Hepatocyte (in vitro differentiated cells): ENCODE results near the gene SYNE2. TPM values are rescaled to one million over a fixed set of nuclear protein-coding genes. Genes with fewer than 3 reads are reported as not detected.

Experiments used
- DNase-seq: peaks from one replicate; pipeline ENCODE4 v3.0.0-alpha.2; 2016; ENCODE audit warnings: low spot score
- H2AFZ ChIP-seq: fragments of 200-600 bp; sonication (generic); 2 replicates; pipeline ENCODE4 v1.6.0; 2016; ENCODE audit warnings: antibody characterized with exemption, mild to moderate bottlenecking
- H3K27ac ChIP-seq: fragments of 200-600 bp; sonication (generic); 2 replicates; pipeline ENCODE4 v1.5.1; 2016; ENCODE audit warnings: mild to moderate bottlenecking
- H3K27me3 ChIP-seq: fragments of 200-600 bp; sonication (generic); 2 replicates; pipeline ENCODE4 v1.6.1; 2016
- H3K36me3 ChIP-seq: fragments of 200-600 bp; sonication (generic); replicated peaks from 2 replicates; pipeline ENCODE4 v1.5.1; 2016; ENCODE audit warnings: low read depth; ENCODE audit not compliant: insufficient read depth
- H3K4me1 ChIP-seq: fragments of 200-600 bp; sonication (generic); 2 replicates; pipeline ENCODE4 v1.5.1; 2016; ENCODE audit warnings: mild to moderate bottlenecking, moderate library complexity; ENCODE audit not compliant: insufficient read depth
- H3K4me2 ChIP-seq: fragments of 200-600 bp; sonication (generic); 2 replicates; pipeline ENCODE4 v1.6.0; 2016
- H3K4me3 ChIP-seq: fragments of 200-600 bp; sonication (generic); 2 replicates; pipeline ENCODE4 v1.5.1; 2016; ENCODE audit warnings: mild to moderate bottlenecking
- H3K79me2 ChIP-seq: fragments of 200-600 bp; sonication (generic); 2 replicates; pipeline ENCODE4 v1.6.0; 2017; ENCODE audit warnings: mild to moderate bottlenecking
- H3K9me2 ChIP-seq: fragments of 200-600 bp; sonication (generic); replicated peaks from 2 replicates; pipeline ENCODE4 v1.6.0; 2017; ENCODE audit warnings: mild to moderate bottlenecking; ENCODE audit not compliant: insufficient read depth
- H3K9me3 ChIP-seq: fragments of 200-600 bp; sonication (generic); 2 replicates; pipeline ENCODE4 v1.5.1; 2016; ENCODE audit warnings: low read depth, mild to moderate bottlenecking
- H4K20me1 ChIP-seq: fragments of 200-600 bp; sonication (generic); 2 replicates; pipeline ENCODE4 v1.6.0; 2016; ENCODE audit warnings: mild to moderate bottlenecking; ENCODE audit not compliant: insufficient read depth, poor library complexity, severe bottlenecking
- EZH2 ChIP-seq: fragments of 200-600 bp; sonication (generic); IDR thresholded peaks from 2 replicates; pipeline ENCODE4 v1.6.1; 2016; ENCODE audit warnings: antibody characterized with exemption, mild to moderate bottlenecking, borderline replicate concordance
- EZH2phosphoT487 ChIP-seq: fragments of 200-600 bp; sonication (generic); IDR thresholded peaks from one replicate; pipeline ENCODE4 v1.6.1; 2018; ENCODE audit warnings: antibody characterized with exemption, mild to moderate bottlenecking, low read depth, moderate library complexity; ENCODE audit not compliant: unreplicated experiment, severe bottlenecking
- WGBS: methylation state at CpG from one replicate; pipeline ENCODE4 v1.1.6; 2016; ENCODE audit warnings: low lambda C conversion rate; ENCODE audit errors: missing lambda C conversion rate; 5-methylcytosine and 5-hydroxymethylcytosine counted together
- microRNA counts: library from miRNA; unstranded; fragments of <30 nt; microRNA quantifications from one replicate; lab custom pipeline; 2017
- microRNA-seq: library from miRNA; unstranded; fragments of <30 nt; microRNA quantifications from one replicate; pipeline ENCODE4, GENCODE V29; 2017
- polyA plus RNA-seq: library from polyadenylated mRNA; unstranded; fragments of >200 nt; fragmentation: Nextera tagmentation; extraction: Ambion mirVana; gene quantifications from 2 replicates; pipeline ENCODE4 v1.2.1, GENCODE V29; 2016
- small RNA-seq: library from RNA; depleted of rRNA; stranded (forward); fragments of <200 nt; gene quantifications from one replicate; pipeline ENCODE3, GENCODE V24; 2014
- total RNA-seq: library from RNA; depleted of rRNA; stranded (reverse); fragments of >200 nt; gene quantifications from 2 replicates; pipeline ENCODE4 v1.2.3, GENCODE V29; 2014
- TF ChIP-seq, protein P1 (sequence below): fragments of 200-600 bp; sonication (generic); IDR thresholded peaks from 2 replicates; pipeline ENCODE4 v1.5.1; 2016; ENCODE audit warnings: antibody characterized with exemption, mild to moderate bottlenecking; ENCODE audit not compliant: poor library complexity

The SYNE2 gene
- total and polyA plus RNA-seq, 2 experiments from 2014 or later = 21.0 to 58.6 TPM

DNA sequence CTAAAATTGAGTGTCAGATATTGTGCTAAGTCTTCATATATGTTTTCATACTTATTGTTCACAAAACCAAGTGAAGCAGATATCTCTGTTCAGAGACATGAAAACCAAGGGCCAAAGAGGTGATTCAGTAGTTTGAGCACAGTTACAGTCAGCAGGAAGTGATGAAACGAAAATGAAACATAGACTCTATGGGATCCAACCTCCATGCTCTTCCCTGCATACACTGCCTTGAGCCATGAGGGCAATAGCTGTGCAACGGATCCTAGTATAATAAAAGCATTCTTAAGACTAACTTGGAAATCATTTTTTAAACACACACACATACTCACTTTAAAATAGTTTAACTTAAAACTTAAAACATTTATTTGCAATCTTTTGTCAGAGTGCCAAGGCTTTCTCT is 413.4 kb downstream of the SYNE2 start:
- H3K27ac ChIP-seq = no peak overlapping the region
- H3K9me2 ChIP-seq = no peaks in the 10 kb centered on the region
- no peaks in the 10 kb centered on the region for H3K4me1 ChIP-seq
- no peaks in the 10 kb centered on the region for H4K20me1 ChIP-seq
- no peaks in the 10 kb centered on the region for H3K79me2 ChIP-seq
- no peak overlapping the region for H3K4me3 ChIP-seq
- H3K4me2 ChIP-seq = no peak overlapping the region
- TF ChIP-seq EZH2phosphoT487 (no peak), EZH2 (no peak)
- TF ChIP-seq, protein P1, sequence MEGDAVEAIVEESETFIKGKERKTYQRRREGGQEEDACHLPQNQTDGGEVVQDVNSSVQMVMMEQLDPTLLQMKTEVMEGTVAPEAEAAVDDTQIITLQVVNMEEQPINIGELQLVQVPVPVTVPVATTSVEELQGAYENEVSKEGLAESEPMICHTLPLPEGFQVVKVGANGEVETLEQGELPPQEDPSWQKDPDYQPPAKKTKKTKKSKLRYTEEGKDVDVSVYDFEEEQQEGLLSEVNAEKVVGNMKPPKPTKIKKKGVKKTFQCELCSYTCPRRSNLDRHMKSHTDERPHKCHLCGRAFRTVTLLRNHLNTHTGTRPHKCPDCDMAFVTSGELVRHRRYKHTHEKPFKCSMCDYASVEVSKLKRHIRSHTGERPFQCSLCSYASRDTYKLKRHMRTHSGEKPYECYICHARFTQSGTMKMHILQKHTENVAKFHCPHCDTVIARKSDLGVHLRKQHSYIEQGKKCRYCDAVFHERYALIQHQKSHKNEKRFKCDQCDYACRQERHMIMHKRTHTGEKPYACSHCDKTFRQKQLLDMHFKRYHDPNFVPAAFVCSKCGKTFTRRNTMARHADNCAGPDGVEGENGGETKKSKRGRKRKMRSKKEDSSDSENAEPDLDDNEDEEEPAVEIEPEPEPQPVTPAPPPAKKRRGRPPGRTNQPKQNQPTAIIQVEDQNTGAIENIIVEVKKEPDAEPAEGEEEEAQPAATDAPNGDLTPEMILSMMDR = no peak
- H3K27me3 ChIP-seq = no peaks in the 10 kb centered on the region
- H2AFZ ChIP-seq = no peak overlapping the region
- H3K36me3 ChIP-seq = no peaks in the 10 kb centered on the region
- DNase-seq = no peak
- WGBS = 88% methylated on average over 2 of the region's 2 CpGs
- no peaks in the 10 kb centered on the region for H3K9me3 ChIP-seq

GRCh38 chr14:64272019-64272418 is 419.2 kb downstream of the SYNE2 start:
- no peak for DNase-seq
- Histone ChIP-seq H3K9me2 (no peaks in the 10 kb centered on the region), H3K9me3 (no peaks in the 10 kb centered on the region), H2AFZ (no peak overlapping the region), H4K20me1 (no peaks in the 10 kb centered on the region), H3K27ac (no peak overlapping the region), H3K4me2 (no peak overlapping the region), H3K4me1 (no peaks in the 10 kb centered on the region), H3K27me3 (no peaks in the 10 kb centered on the region), H3K36me3 (no peaks in the 10 kb centered on the region), H3K4me3 (no peak overlapping the region), H3K79me2 (no peaks in the 10 kb centered on the region)
- TF ChIP-seq, protein P1 = no peak
- TF ChIP-seq EZH2 (no peak), EZH2phosphoT487 (no peak)

MicroRNAs within 50 kb of the gene (microRNA counts, 767-probe panel; counts per million panel counts)
- not detected for microRNA hsa-miR-548h-5p (lab: Ali Mortazavi, UCI)

Small RNAs within 50 kb of the gene (microRNA-seq; reads per million reads assigned to microRNA genes)
- gene MIR548H1 = not detected

Small RNAs within 50 kb of the gene (small RNA-seq; reads per million reads assigned to genes)
- gene MIR548H1 (not detected), gene RF00019 (not detected), gene RPS28P1 (not detected)

Other genes starting within 250 kb of the SYNE2 start
- gene WDR89, start 211.1 kb upstream of the SYNE2 start, total RNA-seq = 12.3 and 14.6 TPM in 2 replicates
- gene WDR89, start 211.1 kb upstream of the SYNE2 start, polyA plus RNA-seq = 3.9 and 5.6 TPM in 2 replicates
- gene SGPP1, start 124.9 kb upstream of the SYNE2 start, total RNA-seq = 19.8 and 23.9 TPM in 2 replicates
- gene SGPP1, start 124.9 kb upstream of the SYNE2 start, polyA plus RNA-seq = 12.0 and 17.8 TPM in 2 replicates